GM18951 (cell line): Measurements from ENCODE around the gene COLEC12.

ENCODE experiments used
- POLR2A ChIP-seq: IDR thresholded peaks from 4 replicates; pipeline ENCODE4 v1.6.1; 2011; ENCODE audit warnings: mild to moderate bottlenecking; ENCODE audit not compliant: insufficient read length, insufficient read depth; ENCODE audit errors: extremely low read depth
- in situ Hi-C: fragments of 300-500 bp; cut with MboI; formaldehyde crosslinking; loops from one replicate; pipeline ENCODE4 v1.12.0; 2022; ENCODE audit warnings: low sequenced_read_pairs, mixed read lengths, inconsistent platforms; ENCODE audit not compliant: unreplicated experiment

COLEC12 gene

GRCh38 chr18:432791-433190 lies 67.7 kb downstream of the COLEC12 start:
- no peak for TF ChIP-seq POLR2A
- in situ Hi-C loops = no loop called here

DNA sequence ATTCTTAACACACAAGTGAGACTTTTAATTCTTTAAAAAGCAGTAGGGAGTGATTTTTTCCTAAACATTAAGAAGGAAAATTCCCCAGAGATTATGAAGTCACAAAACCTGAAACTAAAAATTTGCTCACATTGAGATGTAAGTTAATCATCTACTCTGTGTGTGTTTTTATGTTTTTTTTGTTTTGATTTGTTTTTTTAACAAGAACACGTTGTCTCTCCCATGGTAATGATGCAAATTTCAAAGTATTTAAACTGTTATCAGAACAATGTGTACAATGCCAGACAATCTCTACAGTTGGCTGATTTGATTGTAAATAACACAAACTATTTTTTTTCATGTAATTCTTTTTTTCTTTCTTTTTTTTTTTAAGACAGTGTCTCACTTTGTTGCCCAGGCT lies 71.5 kb downstream of the COLEC12 start:
- in situ Hi-C loops = no loop called here
- TF ChIP-seq POLR2A = no peak

- TF ChIP-seq POLR2A = no peak
- in situ Hi-C loops = no loop called here
These were observed 73.5 kb downstream of the COLEC12 start for GRCh38 chr18:427005-427404.

GRCh38 chr18:425106-425745 lies 75.3 kb downstream of the COLEC12 start:
- in situ Hi-C loops = no loop called here
- no peak for TF ChIP-seq POLR2A

DNA sequence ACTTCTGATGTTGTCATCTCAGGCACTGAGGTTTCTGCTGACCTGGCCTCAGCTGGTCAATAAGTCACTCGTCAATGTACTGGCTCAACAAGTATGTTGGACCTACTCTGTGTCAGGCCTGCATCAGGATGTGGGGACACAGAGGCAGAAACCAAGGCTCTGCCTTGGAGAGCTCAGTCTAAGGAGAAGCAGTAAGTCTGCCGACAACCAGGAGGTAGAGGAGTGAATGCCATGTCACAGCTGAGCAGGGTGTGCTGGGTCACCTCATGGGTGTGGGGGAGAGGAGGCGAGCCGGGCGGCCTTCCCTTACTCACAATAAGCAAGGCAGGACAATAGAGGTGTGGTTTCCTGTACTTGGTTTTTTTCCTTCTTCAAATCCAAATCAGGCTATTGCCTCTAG lies 75.8 kb downstream of the COLEC12 start:
- TF ChIP-seq POLR2A = no peak
- in situ Hi-C loops = no loop called here

GRCh38 chr18:424071-424661 lies 76.3 kb downstream of the COLEC12 start:
- no peak for TF ChIP-seq POLR2A
- in situ Hi-C loops = no loop called here

DNA sequence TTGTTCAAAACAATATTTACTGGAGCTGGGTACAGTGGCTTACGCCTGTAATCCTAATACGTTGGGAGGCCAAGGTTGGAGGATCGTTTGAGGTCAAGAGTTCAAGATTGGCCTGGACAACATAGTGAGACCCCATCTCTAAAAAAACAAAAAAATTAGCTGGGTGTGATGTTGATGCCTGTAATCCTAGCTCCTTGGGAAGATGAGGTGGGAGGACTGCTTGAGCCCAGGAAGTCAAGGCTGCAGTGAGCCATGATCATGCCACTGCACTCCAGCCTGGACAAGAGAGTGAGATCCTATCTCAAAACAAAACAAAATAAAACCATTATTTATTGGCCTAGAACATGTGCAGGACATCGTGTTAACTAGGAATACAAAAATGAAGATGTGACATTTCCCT lies 77.5 kb downstream of the COLEC12 start:
- in situ Hi-C loops = no loop called here
- TF ChIP-seq POLR2A = no peak

GRCh38 chr18:421247-422155 lies 79.0 kb downstream of the COLEC12 start:
- no peak for TF ChIP-seq POLR2A
- in situ Hi-C loops = no loop called here

DNA sequence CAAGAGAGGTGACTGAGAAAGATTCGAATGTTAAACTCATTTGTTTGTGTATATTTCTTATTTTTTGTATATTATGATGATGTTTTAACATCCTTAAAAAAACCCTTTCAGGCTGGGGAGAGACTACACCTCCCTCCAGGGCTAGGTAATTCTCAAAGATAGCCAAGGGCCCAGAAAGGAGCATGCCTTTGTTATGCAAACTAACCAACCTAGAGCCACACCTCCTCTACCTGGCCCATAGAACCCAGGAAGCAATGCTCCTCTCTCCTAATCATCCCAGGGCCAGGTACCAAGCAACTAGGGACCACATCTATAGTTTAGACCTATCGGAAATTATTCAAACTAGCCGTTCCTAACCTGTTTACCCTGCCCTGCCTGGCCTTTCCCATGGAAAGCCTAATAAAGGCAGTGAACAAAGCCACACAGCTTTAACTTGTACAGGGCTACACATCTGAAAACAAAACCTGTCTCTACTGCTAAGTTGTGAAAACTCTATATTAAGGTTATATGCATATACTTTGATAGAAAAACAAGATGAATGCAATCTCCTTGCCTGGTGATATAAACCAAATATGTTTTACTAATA lies 79.7 kb downstream of the COLEC12 start:
- TF ChIP-seq POLR2A = no peak
- in situ Hi-C loops = no loop called here

DNA sequence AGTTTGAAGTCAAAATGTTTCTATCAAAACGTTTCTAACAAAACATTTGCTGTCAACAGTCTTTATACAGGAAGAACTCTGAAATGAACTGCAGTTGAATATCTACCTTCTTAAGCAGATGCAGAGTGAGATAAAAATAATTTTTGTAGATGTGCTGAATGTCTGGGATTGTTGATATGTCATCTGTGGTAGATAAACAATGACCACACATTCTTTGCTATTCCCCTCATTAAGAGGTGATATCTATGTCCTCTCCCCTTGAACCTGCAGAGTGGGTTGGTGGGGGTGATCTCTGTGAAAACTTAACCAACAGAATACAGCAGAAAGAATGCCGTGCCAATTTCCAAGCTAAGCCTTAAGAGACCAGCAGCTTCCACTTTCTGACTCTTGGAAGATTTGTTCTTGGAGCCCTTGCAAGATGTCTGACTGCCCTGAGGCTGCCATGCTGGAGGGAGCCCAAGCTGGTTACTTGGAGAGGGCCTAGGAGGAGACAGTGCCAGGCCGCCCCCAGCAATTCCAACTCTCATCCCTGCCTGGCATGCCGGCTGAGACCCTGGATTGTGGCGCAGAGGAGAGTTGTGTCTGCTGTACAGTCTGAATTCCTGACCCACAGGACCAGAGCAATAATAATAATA lies 80.8 kb downstream of the COLEC12 start:
- in situ Hi-C loops = no loop called here
- no peak for TF ChIP-seq POLR2A

DNA sequence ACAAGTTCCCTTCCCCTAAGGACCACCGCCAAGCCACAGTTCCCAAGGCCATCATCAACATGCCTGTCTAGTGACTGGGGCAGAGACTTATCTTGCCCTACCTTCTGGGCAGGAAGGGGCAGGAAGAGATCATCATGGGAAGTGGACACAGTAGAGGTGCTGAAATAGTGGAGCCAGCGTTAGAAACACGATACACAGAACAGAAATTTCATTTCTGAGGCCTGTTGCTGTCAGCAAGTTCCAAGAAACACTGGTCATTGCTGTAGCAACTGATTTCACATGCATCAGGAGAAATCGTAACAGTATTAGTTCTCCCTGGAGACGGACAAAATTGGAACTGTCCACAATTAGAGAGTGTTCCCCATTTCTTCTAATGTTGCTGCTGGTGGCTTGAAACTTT lies 83.0 kb downstream of the COLEC12 start:
- TF ChIP-seq POLR2A = no peak
- in situ Hi-C loops = no loop called here

GRCh38 chr18:416930-417329 lies 83.6 kb downstream of the COLEC12 start:
- no peak for TF ChIP-seq POLR2A
- in situ Hi-C loops = no loop called here
